ENCODE data around the gene SLC25A10. TPM values are rescaled to one million over a fixed set of nuclear protein-coding genes. Genes with fewer than 3 reads are reported as not detected.

Gene SLC25A10
- total and polyA plus RNA-seq, 10 of the 15 experiments (the other 5 are each of a cell fraction or from before 2014, with no cell fraction given), result 0.11 to 72.7 (median 22.3) TPM

- in situ Hi-C loops (cut with MboI), result no loop called here
- peak; percentile 88 for FAIRE-seq
- ChIA-PET CTCF (interaction anchor here (1.2 kb wide), 1 partner anchor 36 kb away, joined by 3 read pairs; no protein-coding TSS in a partner anchor), SMC1A (ENCODE audit: uncharacterized antibody, unreplicated experiment) (no interaction called here), POLR2A (interaction anchor here (0.6 to 1.4 kb wide), 5 partner anchors 10 to 168 kb away, joined by 3 to 6 read pairs (median 5); partner anchors contain the start of genes ARL16, HGS and MCRIP1), RAD21 (ENCODE audit: unreplicated experiment) (interaction anchor here (0.5 to 0.9 kb wide), 3 partner anchors 18 to 64 kb away, joined by 3 to 6 read pairs (median 3); partner anchors contain the start of genes ARL16 and HGS)
- H3K36me3 ChIP-seq (ENCODE audit: control insufficient read depth in 2 of 2, insufficient read depth in 2 of 2, low read length in 1 of 2), result peaks cover 2 to 4% of the 10 kb centered on the region in 2 experiments; a peak in 3 of 4 replicates
- ATAC-seq, result peak; percentile 80
- intact Hi-C loops (cut with micrococcal nuclease; ENCODE audit: unreplicated experiment), result loop anchor here (2.0 kb wide), 1 partner anchor 29 kb away; the partner anchor contains the start of genes NPLOC4 and TSPAN10
- peaks cover 15% of the 10 kb centered on the region for H3K4me1 ChIP-seq (ENCODE audit: control insufficient read depth, insufficient read depth, low read length)
- H3K4me2 ChIP-seq (ENCODE audit: control insufficient read depth, insufficient read depth), result peak overlapping the region; percentile 98
- DNase-seq (ENCODE audit: low read depth, low spot score), result no peak
- 40% methylated on average over 30 of the region's 30 CpGs for WGBS (ENCODE audit: insufficient coverage, insufficient replicate concordance, low lambda C conversion rate, missing lambda C conversion rate)
- H2AFZ ChIP-seq (ENCODE audit: control insufficient read depth, low read depth, low read length), result peak overlapping the region; percentile 78
- peaks cover 33% of the 10 kb centered on the region for H3K79me2 ChIP-seq (ENCODE audit: control insufficient read depth, insufficient read depth, low read length)
- no peaks in the 10 kb centered on the region for H3K9me3 ChIP-seq (replicated peaks; ENCODE audit: control insufficient read depth, insufficient read depth, low read length)
- H4K20me1 ChIP-seq (ENCODE audit: control insufficient read depth, insufficient read depth), result no peaks in the 10 kb centered on the region
- no TSS peak for BruUV-seq (replicated peaks)
- H3K27me3 ChIP-seq (replicated peaks in 1 of 2; ENCODE audit: control insufficient read depth in 2 of 2, insufficient read depth in 2 of 2, low read length in 1 of 2), result no peaks in the 10 kb centered on the region
- H3K27ac ChIP-seq (ENCODE audit: control insufficient read depth, insufficient read depth), result peak overlapping the region; percentile 97
- H3K4me3 ChIP-seq, result peak overlapping the region; percentile 98
- peak overlapping the region; percentile 99 for H3K9ac ChIP-seq (ENCODE audit: control insufficient read depth, insufficient read depth, low read length)
- TF ChIP-seq, protein P1, sequence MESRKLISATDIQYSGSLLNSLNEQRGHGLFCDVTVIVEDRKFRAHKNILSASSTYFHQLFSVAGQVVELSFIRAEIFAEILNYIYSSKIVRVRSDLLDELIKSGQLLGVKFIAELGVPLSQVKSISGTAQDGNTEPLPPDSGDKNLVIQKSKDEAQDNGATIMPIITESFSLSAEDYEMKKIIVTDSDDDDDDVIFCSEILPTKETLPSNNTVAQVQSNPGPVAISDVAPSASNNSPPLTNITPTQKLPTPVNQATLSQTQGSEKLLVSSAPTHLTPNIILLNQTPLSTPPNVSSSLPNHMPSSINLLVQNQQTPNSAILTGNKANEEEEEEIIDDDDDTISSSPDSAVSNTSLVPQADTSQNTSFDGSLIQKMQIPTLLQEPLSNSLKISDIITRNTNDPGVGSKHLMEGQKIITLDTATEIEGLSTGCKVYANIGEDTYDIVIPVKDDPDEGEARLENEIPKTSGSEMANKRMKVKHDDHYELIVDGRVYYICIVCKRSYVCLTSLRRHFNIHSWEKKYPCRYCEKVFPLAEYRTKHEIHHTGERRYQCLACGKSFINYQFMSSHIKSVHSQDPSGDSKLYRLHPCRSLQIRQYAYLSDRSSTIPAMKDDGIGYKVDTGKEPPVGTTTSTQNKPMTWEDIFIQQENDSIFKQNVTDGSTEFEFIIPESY (IDR thresholded peaks at IDR 0.05), result no peak
- TF ChIP-seq CHD2 (IDR thresholded peaks at IDR 0.05; ENCODE audit: borderline replicate concordance, low read depth, low read length) (0 out of 2 replicates have a peak, but pooled peaks have one; percentile 36), ZZZ3 (IDR thresholded peaks at IDR 0.05; ENCODE audit: control insufficient read depth, insufficient read length, low read depth) (no peak), ATF2 (IDR thresholded peaks at IDR 0.05; ENCODE audit: low read length) (no peak), ASH2L (IDR thresholded peaks at IDR 0.05; ENCODE audit: borderline replicate concordance, low read depth) (no peak), PAX8 (IDR thresholded peaks at IDR 0.05) (no peak), SP1 (IDR thresholded peaks at IDR 0.05; ENCODE audit: low read depth, low read length) (no peak), CBX5 (IDR thresholded peaks at IDR 0.05; ENCODE audit: low read depth) (no peak), RELA (IDR thresholded peaks at IDR 0.05; ENCODE audit: borderline replicate concordance, partially characterized antibody) (no peak), KAT2A (conservative IDR thresholded peaks at IDR 0.05; ENCODE audit: control insufficient read depth, low read depth, low read length) (no peak), SRF (IDR thresholded peaks at IDR 0.05; ENCODE audit: low read depth in 2 of 2, low read length in 2 of 2) (no peak)
- TF ChIP-seq, protein P2, sequence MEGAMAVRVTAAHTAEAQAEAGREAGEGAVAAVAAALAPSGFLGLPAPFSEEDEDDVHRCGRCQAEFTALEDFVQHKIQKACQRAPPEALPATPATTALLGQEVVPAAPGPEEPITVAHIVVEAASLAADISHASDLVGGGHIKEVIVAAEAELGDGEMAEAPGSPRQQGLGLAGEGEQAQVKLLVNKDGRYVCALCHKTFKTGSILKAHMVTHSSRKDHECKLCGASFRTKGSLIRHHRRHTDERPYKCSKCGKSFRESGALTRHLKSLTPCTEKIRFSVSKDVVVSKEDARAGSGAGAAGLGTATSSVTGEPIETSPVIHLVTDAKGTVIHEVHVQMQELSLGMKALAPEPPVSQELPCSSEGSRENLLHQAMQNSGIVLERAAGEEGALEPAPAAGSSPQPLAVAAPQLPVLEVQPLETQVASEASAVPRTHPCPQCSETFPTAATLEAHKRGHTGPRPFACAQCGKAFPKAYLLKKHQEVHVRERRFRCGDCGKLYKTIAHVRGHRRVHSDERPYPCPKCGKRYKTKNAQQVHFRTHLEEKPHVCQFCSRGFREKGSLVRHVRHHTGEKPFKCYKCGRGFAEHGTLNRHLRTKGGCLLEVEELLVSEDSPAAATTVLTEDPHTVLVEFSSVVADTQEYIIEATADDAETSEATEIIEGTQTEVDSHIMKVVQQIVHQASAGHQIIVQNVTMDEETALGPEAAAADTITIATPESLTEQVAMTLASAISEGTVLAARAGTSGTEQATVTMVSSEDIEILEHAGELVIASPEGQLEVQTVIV (IDR thresholded peaks at IDR 0.05; ENCODE audit: borderline replicate concordance, partially characterized antibody), result no peak
- TF ChIP-seq, protein P3, sequence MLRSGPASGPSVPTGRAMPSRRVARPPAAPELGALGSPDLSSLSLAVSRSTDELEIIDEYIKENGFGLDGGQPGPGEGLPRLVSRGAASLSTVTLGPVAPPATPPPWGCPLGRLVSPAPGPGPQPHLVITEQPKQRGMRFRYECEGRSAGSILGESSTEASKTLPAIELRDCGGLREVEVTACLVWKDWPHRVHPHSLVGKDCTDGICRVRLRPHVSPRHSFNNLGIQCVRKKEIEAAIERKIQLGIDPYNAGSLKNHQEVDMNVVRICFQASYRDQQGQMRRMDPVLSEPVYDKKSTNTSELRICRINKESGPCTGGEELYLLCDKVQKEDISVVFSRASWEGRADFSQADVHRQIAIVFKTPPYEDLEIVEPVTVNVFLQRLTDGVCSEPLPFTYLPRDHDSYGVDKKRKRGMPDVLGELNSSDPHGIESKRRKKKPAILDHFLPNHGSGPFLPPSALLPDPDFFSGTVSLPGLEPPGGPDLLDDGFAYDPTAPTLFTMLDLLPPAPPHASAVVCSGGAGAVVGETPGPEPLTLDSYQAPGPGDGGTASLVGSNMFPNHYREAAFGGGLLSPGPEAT (IDR thresholded peaks at IDR 0.05; ENCODE audit: low read depth), result 0 out of 2 replicates have a peak, but pooled peaks have one; percentile 34
- TF ChIP-seq, protein P4, sequence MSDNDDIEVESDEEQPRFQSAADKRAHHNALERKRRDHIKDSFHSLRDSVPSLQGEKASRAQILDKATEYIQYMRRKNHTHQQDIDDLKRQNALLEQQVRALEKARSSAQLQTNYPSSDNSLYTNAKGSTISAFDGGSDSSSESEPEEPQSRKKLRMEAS (IDR thresholded peaks at IDR 0.05; ENCODE audit: low read depth, low read length), result peak; percentile 92
Observed at GRCh38 chr17:81665205-81666091, 46.6 kb upstream of the SLC25A10 start.

Measured in GM12878 (cell line).